Measurements from ENCODE around the gene HDAC6. TPM values are rescaled to one million over a fixed set of nuclear protein-coding genes. Genes with fewer than 3 reads are reported as not detected.

The HDAC6 gene
- total and polyA plus RNA-seq, 2 donors (not counting 3 experiments of a cell fraction or from before 2014, with no cell fraction given): 43.7 to 58.4 TPM

GRCh38 chrX:48769230-48769629 is 32.6 kb upstream of the HDAC6 start:
- H3K4me2 ChIP-seq (ENCODE audit: insufficient read depth, low read length): no peak overlapping the region
- TF ChIP-seq MAX (IDR thresholded peaks at IDR 0.05; ENCODE audit: insufficient read depth, insufficient read length) (no peak), MYC (IDR thresholded peaks at IDR 0.05; ENCODE audit: low read depth, low read length) (no peak), EZH2 (IDR thresholded peaks at IDR 0.05; ENCODE audit: borderline replicate concordance, low read depth, low read length, severe bottlenecking) (no peak), CTCF (IDR thresholded peaks at IDR 0.05; ENCODE audit: extremely low read depth in 1 of 2, insufficient read depth in 1 of 2, low read depth in 1 of 2, low read length in 2 of 2) (no peak), JUN (IDR thresholded peaks at IDR 0.05; ENCODE audit: borderline replicate concordance, insufficient read depth, insufficient read length, low read depth) (no peak), POLR2AphosphoS5 (IDR thresholded peaks at IDR 0.05; ENCODE audit: insufficient read depth, low read depth, low read length) (no peak), FOS (IDR thresholded peaks at IDR 0.05; ENCODE audit: borderline replicate concordance, insufficient read depth, low read length) (no peak), GATA2 (IDR thresholded peaks at IDR 0.05; ENCODE audit: insufficient read depth, insufficient read length, low read depth, low read length) (no peak), POLR2A (IDR thresholded peaks at IDR 0.05; ENCODE audit: low read depth, low read length) (no peak)
- H3K4me3 ChIP-seq (replicated peaks in 1 of 3; ENCODE audit: insufficient read depth in 1 of 3, low read depth in 1 of 3, low read length in 3 of 3): no peak overlapping the region
- dilution Hi-C loops (cut with MboI; ENCODE audit: extremely low pct_ligation_motif_present, low sequenced_read_pairs) (no loop called here), intact Hi-C loops (cut with micrococcal nuclease) (no loop called here)
- H3K27ac ChIP-seq (ENCODE audit: insufficient read depth, low read depth, low read length): no peak overlapping the region
- no peaks in the 10 kb centered on the region for H3K27me3 ChIP-seq (ENCODE audit: control insufficient read depth in 2 of 2, insufficient read depth in 2 of 2, low read length in 2 of 2)
- H3K36me3 ChIP-seq (ENCODE audit: control insufficient read depth in 2 of 2, extremely low read depth in 1 of 2, insufficient read depth in 2 of 2, low read length in 2 of 2): no peaks in the 10 kb centered on the region
- no peaks in the 10 kb centered on the region for H3K4me1 ChIP-seq (ENCODE audit: control insufficient read depth, extremely low read depth, insufficient read depth, low read length)
- no peaks in the 10 kb centered on the region for H3K9me3 ChIP-seq (replicated peaks; ENCODE audit: control insufficient read depth, insufficient read depth, low read length)
- no peaks in the 10 kb centered on the region for H4K20me1 ChIP-seq (replicated peaks; ENCODE audit: control insufficient read depth, extremely low read depth, insufficient read depth, low read length)
- no peak for DNase-seq (ENCODE audit: low read depth, low spot score)
- no peak for FAIRE-seq
- H3K9ac ChIP-seq (replicated peaks; ENCODE audit: extremely low read depth, insufficient read depth, low read length): no peak overlapping the region
- H3K79me2 ChIP-seq (ENCODE audit: control insufficient read depth, insufficient read depth, low read length): no peaks in the 10 kb centered on the region
- no TSS peak for BruUV-seq (replicated peaks)
- CTCF ChIA-PET: no interaction called here
- no peaks in the 10 kb centered on the region for H3K9me1 ChIP-seq (replicated peaks; ENCODE audit: control insufficient read depth, extremely low read depth, insufficient read depth, low read length)
- H2AFZ ChIP-seq (ENCODE audit: low read depth, low read length): no peak overlapping the region
- POLR2A ChIA-PET: no interaction called here
